Activated CD4-positive, alpha-beta T cell treated with anti-CD3 and anti-CD28 coated beads, Interleukin-2, amount 10 ng/mL, durations not matched to agents 7 days and 5 days (primary cell): ENCODE results near the gene IVNS1ABP. TPM values are rescaled to one million over a fixed set of nuclear protein-coding genes. Genes with fewer than 3 reads are reported as not detected.
"Not testable (repeated sequence)": the region's sequence is repeated elsewhere in the genome, so short reads cannot be mapped to it uniquely, and the experiment has no call there.

Experiments used
- CTCF ChIA-PET: fragments of 350-600 bp; sonication (Branson Sonifier 250); formaldehyde crosslinking; loops from one replicate; lab custom pipeline; 2021; ENCODE audit warnings: antibody characterized with exemption; lab: Charles Lee
- POLR2A ChIA-PET: fragments of 350-600 bp; sonication (Branson Sonifier 250); formaldehyde crosslinking; loops from one replicate; lab custom pipeline; 2021; ENCODE audit warnings: antibody characterized with exemption; lab: Charles Lee
- DNase-seq: peaks from one replicate; pipeline ENCODE4 v3.0.0-alpha.2; 2020
- H3K27ac Mint-ChIP-seq: one replicate; pipeline ENCODE4 v1.8.0; 2021; ENCODE audit warnings: mild to moderate bottlenecking, moderate library complexity, mixed read lengths
- H3K27me3 Mint-ChIP-seq: one replicate; pipeline ENCODE4 v1.8.0; 2021; ENCODE audit warnings: mixed read lengths
- H3K36me3 Mint-ChIP-seq: one replicate; pipeline ENCODE4 v1.8.0; 2021; ENCODE audit warnings: low read depth, mixed read lengths
- H3K4me1 Mint-ChIP-seq: one replicate; pipeline ENCODE4 v1.8.0; 2021; ENCODE audit warnings: mixed read lengths
- H3K4me3 Mint-ChIP-seq: one replicate; pipeline ENCODE4 v1.8.0; 2021; ENCODE audit warnings: mild to moderate bottlenecking, moderate library complexity, mixed read lengths
- H3K9me3 Mint-ChIP-seq: one replicate; pipeline ENCODE4 v1.8.0; 2021; ENCODE audit warnings: mixed read lengths
- total RNA-seq, 2 experiments: library from RNA; stranded (reverse); gene quantifications; one replicate each; pipeline ENCODE4 v1.2.3, GENCODE V29; 2021

IVNS1ABP gene
- total RNA-seq: 10 to 100 TPM; 87.9 to 89.9 TPM

DNA sequence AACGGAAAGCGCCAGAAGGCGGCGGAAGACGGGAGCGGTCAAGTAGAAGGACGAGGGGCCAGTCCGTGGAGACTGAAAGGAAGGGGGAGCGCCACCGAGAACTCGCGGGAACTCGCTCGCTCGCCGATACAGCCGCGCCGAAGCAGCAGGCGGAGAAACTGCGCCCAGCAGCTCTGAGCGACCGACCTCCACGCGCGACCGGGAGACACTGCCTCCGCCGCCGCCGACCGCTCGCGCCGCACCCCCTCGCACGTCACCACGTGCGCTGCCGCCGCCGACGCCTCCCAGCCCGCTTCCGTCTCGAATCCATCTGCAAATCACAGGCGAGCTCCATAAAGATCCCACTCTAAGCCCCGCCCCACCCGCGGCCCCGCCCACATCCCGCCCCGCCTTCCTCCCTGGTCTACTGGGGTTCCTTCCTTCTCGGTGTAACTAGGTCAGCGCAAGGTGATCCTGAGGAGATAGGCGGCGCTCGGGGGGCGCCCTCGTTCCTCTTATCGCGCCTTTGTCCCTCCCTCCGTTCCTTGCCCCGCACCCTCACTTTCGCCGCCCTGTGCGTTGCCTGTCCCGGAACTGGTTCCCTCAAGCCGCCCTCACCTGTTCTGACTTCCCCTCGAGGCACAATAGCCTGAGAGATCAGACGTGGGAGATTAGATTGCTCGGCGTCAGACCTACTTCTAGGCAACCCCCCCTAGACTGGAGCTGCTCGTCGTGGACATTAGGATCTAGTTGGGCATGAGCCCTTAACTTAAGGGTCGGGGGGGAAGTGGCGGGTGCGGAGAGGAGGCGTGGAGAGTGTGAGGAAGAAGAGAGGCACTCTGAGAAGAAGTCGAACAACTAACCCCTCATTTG lies at the start of gene IVNS1ABP:
Gene IVNS1ABP, minus strand, starts transcription at position 210 of the 852 bp plus-strand sequence. CDS start 7,750 bp downstream, outside the sequence.
- Mint-ChIP-seq H3K9me3 (peaks cover 11% of the 10 kb centered on the region), H3K4me1 (peaks cover 56% of the 10 kb centered on the region), H3K27ac (peak within 1 kb of the TSS; percentile 97), H3K36me3 (peaks cover 24% of the 10 kb centered on the region), H3K4me3 (peak within 1 kb of the TSS; percentile 96), H3K27me3 (no peaks in the 10 kb centered on the region)
- ChIA-PET CTCF (interaction anchor here (0.7 to 2.6 kb wide), 12 partner anchors 9 to 346 kb away, joined by 3 to 9 read pairs (median 4); partner anchors contain the start of gene SWT1), POLR2A (interaction anchor here (0.5 to 1.4 kb wide), 6 partner anchors 122 to 1385 kb away, joined by 3 to 5 read pairs (median 3); no protein-coding TSS in a partner anchor)
- peak; percentile 93 for DNase-seq

DNA sequence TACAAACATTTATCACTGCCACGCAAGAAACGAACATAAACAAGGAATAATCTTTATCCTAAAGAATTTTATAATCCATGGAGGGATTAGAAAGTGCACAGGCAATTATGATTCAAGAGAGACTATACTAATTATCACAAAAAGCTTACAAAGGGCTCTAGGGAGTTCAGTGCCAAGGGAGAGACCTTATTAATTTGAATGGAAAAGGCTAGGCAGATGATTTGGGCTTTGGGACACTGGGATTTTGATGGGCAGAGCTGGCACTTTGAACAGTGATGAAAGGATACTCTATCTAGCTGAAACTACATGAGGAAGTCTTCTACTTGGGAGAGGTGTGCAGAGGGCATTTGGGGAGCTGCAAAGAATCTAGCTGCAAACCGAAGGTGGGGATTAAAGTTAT lies 48.9 kb upstream of the IVNS1ABP start:
- Mint-ChIP-seq H3K9me3 (peaks cover 23% of the 10 kb centered on the region), H3K4me3 (no peak overlapping the region), H3K4me1 (peaks cover 10% of the 10 kb centered on the region), H3K27me3 (peaks cover 14% of the 10 kb centered on the region), H3K27ac (no peak overlapping the region), H3K36me3 (peaks cover 18% of the 10 kb centered on the region)
- no peak for DNase-seq
- CTCF ChIA-PET: no interaction called here
- POLR2A ChIA-PET: no interaction called here

DNA sequence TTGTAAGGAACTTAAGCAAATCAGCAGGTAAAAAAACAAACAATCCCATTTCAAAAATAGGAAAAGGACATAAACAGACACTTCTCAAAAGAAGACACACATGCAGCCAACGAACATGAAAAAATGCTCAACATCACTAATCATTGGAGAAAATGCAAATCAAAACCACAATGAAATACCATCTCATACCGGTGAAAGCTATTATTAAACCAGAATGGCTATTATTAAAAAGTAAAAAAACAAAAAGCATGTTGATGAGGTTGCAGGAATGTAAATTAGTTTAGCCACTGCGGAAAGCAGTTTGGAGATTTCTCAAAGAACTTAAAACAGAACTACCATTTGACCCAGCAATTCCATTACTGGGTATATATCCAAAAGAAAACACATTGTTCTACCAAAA lies 47.5 kb upstream of the IVNS1ABP start:
- H3K4me3 Mint-ChIP-seq, H3K27ac Mint-ChIP-seq, DNase-seq, H3K4me1 Mint-ChIP-seq, POLR2A ChIA-PET: not testable (repeated sequence)
- Mint-ChIP-seq H3K36me3 (peaks cover 24% of the 10 kb centered on the region), H3K9me3 (peaks cover 28% of the 10 kb centered on the region), H3K27me3 (peaks cover 14% of the 10 kb centered on the region)
- CTCF ChIA-PET: interaction anchor here (1.1 kb wide), 1 partner anchor 13 kb away, joined by 3 read pairs; no protein-coding TSS in a partner anchor

DNA sequence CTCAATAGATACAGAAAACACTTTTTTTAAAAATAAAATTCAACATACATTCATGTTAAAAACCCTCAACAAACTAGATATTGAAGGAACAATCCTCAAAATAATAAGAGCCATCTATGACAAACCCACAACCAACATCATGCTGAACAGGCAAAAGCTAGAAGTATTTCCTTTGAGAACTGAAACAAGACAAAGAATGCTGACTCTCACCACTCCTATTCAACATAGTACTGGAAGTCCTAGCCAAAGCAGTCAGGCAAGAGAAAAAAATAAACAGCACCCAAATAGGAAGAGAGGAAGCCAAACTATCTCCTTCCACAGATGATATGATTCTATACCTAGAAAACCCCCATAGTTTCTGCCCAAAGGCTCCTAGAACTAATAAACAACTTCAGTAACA lies 46.2 kb upstream of the IVNS1ABP start:
- H3K27me3 Mint-ChIP-seq: peaks cover 14% of the 10 kb centered on the region
- peaks cover 28% of the 10 kb centered on the region for H3K9me3 Mint-ChIP-seq
- no peak overlapping the region for H3K27ac Mint-ChIP-seq
- CTCF ChIA-PET: interaction anchor here (1.1 kb wide), 1 partner anchor 14 kb away, joined by 3 read pairs; no protein-coding TSS in a partner anchor
- peaks cover 22% of the 10 kb centered on the region for H3K36me3 Mint-ChIP-seq
- DNase-seq: no peak
- peaks cover 4% of the 10 kb centered on the region for H3K4me1 Mint-ChIP-seq
- POLR2A ChIA-PET: no interaction called here
- H3K4me3 Mint-ChIP-seq: no peak overlapping the region

DNA sequence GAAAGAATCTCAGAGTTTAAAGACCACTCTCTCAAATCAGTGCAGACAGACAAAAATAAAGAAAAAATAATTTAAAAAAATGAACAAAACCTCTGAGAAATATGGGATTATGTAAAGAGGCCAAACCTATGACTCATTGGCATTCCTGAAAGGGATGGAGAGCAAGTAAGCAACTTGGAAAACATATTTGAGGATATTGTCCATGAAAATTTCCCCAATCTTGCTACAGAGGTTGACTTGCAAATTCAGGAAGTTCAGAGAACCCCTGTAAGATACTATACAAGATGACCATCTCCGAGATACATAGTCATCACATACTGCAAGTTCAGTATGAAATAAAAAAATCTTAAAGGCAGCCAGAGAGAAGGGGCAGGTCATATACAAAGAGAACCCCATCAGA lies 43.7 kb upstream of the IVNS1ABP start:
- Mint-ChIP-seq H3K9me3 (peaks cover 28% of the 10 kb centered on the region), H3K27me3 (peaks cover 14% of the 10 kb centered on the region), H3K36me3 (peaks cover 24% of the 10 kb centered on the region), H3K27ac (no peak overlapping the region), H3K4me3 (no peak overlapping the region), H3K4me1 (peaks cover 4% of the 10 kb centered on the region)
- no peak for DNase-seq
- CTCF ChIA-PET: no interaction called here
- POLR2A ChIA-PET: no interaction called here

DNA sequence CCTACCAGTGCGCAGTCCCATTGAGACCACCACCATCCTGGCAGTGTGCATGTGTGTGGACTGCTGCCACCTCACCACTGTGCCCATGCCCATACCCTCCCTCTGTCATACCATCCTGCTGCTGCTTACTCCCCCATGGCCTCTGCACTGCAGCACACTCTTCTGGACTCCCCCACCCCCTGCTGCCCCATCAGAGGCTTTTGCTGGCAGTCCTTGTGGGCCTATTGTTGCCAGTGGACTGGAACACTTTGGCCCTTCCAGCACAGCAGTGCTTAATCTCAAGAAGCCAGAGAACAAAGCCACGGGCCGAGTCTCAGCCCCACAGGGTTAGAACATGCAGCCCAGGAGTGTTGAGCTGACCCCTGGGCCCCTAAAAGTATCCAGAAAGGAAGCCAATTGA lies 41.9 kb upstream of the IVNS1ABP start:
- peaks cover 4% of the 10 kb centered on the region for H3K4me1 Mint-ChIP-seq

DNA sequence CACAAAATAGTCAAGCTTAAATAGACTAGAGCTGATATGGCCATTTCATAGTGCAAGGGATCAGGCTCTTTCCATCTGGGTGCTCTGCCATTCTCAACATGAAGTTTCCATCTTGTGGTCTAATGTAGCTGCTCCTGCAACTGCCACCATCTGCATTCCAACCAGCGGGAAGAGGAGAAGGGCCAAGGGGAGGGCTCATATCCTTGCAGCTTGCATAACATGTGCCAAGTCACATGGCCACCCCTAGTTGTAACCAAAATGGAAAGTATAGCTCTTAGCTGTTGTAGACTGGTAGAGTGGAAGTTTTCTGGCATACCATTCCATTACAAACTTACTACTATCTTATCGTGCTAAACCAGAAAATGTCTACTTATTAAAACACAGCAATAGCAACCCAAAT lies 38.9 kb upstream of the IVNS1ABP start:
- Mint-ChIP-seq H3K9me3 (peaks cover 8% of the 10 kb centered on the region), H3K27ac (no peak overlapping the region), H3K4me1 (no peaks in the 10 kb centered on the region), H3K4me3 (no peak overlapping the region), H3K36me3 (peaks cover 7% of the 10 kb centered on the region), H3K27me3 (no peaks in the 10 kb centered on the region)
- DNase-seq: no peak
- CTCF ChIA-PET: no interaction called here
- POLR2A ChIA-PET: no interaction called here

More for the DNA sequence above, 41.9 kb upstream of the IVNS1ABP start:
- ChIA-PET CTCF (interaction anchor here (0.6 kb wide), 1 partner anchor 186 kb away, joined by 3 read pairs; no protein-coding TSS in a partner anchor), POLR2A (no interaction called here)
- Mint-ChIP-seq H3K27ac (no peak overlapping the region), H3K36me3 (peaks cover 22% of the 10 kb centered on the region), H3K4me3 (no peak overlapping the region), H3K27me3 (peaks cover 10% of the 10 kb centered on the region), H3K9me3 (peaks cover 31% of the 10 kb centered on the region)
- no peak for DNase-seq

DNA sequence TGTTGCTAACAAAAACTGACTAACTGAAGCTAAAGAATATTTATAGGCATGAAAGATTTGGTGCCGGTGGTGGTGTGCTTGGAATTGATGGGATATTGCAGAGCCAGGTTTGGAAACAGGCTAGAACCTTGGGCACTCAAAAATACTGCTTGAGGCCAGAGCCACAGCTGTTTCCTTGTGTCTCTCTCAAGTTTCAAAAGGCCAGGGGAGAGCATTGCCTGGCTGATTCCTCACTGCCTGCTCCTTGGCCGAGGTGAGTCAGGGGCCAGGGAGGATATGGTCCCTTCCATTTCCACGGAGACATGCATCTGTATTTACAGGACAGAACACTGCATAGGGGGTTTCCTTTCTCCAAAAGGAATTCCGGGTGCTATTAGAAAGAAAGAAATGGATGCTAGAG lies 36.1 kb upstream of the IVNS1ABP start:
- Mint-ChIP-seq H3K36me3 (peaks cover 2% of the 10 kb centered on the region), H3K9me3 (peaks cover 2% of the 10 kb centered on the region), H3K27ac (no peak overlapping the region), H3K4me3 (no peak overlapping the region), H3K27me3 (no peaks in the 10 kb centered on the region), H3K4me1 (no peaks in the 10 kb centered on the region)
- no peak for DNase-seq
- ChIA-PET POLR2A (no interaction called here), CTCF (interaction anchor here (0.9 kb wide), 1 partner anchor 16 kb away, joined by 4 read pairs; no protein-coding TSS in a partner anchor)

DNA sequence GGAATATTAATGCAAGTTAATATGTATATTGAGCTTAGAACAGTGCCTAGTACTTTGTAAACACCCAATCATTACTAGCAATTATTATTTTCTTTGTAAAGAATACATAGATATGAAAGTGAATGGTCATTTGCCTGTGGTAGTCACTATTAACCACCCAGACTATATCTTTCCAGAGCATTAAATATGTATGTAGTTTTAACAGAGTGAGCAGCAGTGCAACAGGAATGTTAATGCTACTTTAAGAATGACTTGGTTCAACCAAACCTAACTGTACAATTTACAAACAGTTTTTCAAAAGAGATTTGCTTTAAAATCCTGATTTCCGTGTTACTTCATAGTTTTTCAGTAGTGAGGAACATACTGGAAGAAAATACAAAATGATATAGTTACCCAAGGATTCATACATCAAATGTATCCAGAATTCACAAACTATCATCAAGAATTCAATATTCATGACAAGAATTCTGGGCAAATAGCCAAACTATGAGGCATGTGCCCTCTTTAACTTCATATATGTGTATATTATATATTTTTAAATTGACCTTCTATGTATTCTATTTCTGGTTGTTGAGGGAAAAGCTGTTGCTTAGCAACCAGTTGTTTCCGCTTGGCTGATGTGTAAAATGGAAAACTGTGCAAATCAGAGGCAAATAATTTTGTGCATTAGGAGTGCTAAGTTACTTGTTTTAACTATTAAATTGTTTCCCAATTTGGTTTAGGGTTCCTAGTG lies 34.9 kb upstream of the IVNS1ABP start:
- H3K4me3 Mint-ChIP-seq: no peak overlapping the region
- peaks cover 2% of the 10 kb centered on the region for H3K9me3 Mint-ChIP-seq
- H3K27ac Mint-ChIP-seq: no peak overlapping the region
- H3K27me3 Mint-ChIP-seq: no peaks in the 10 kb centered on the region
- peaks cover 5% of the 10 kb centered on the region for H3K4me1 Mint-ChIP-seq
- no peaks in the 10 kb centered on the region for H3K36me3 Mint-ChIP-seq
- ChIA-PET CTCF (no interaction called here), POLR2A (no interaction called here)
- no peak for DNase-seq

DNA sequence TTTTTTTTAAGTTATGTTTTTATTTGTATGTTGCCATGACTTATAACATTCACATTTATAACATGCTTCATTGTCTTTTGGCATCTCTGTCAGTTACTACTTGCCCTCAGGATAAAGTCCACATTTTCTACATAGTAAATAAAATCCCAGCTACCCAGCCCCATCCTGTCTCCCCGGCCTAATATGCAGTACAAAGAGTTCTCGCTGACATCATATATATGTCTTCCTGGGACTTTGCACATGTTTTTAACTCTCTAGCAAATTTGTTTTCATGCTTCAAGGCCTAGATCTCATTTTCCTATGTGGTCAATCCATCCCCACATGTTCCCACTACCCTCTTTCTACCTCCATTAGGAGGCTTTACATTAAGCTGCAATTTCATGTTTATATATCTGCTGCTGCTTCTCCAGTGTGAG lies 33.0 kb upstream of the IVNS1ABP start:
- Mint-ChIP-seq H3K36me3 (no peaks in the 10 kb centered on the region), H3K4me1 (peaks cover 20% of the 10 kb centered on the region), H3K9me3 (peaks cover 2% of the 10 kb centered on the region), H3K27me3 (no peaks in the 10 kb centered on the region), H3K27ac (no peak overlapping the region), H3K4me3 (no peak overlapping the region)
- POLR2A ChIA-PET: interaction anchor here (0.7 kb wide), 1 partner anchor 9 kb away, joined by 4 read pairs; no protein-coding TSS in a partner anchor
- CTCF ChIA-PET: interaction anchor here (0.6 to 1.8 kb wide), 4 partner anchors 11 to 33 kb away, joined by 3 to 4 read pairs (median 3); partner anchors contain the start of gene IVNS1ABP
- DNase-seq: no peak

DNA sequence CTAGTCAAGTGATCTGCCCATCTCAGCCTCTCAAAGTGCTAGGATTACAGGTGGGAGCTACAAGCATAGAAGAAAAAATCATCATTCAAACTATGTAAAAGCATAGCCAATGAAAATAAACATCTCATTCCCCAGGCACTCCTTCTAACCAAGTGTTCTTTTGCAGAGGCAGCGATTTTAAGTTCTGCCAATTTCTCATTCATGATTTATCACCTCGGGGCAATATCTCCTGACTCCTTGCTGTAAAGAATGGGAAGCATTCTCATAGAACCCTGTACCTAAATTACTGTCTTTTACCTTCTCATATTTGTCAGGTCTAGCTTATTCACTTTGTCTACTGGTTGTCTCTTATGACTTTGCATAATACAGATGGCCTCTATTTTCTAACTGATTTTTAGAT lies 32.5 kb upstream of the IVNS1ABP start:
- H3K27ac Mint-ChIP-seq: no peak overlapping the region
- H3K4me3 Mint-ChIP-seq: no peak overlapping the region
- H3K4me1 Mint-ChIP-seq: peaks cover 20% of the 10 kb centered on the region
- H3K27me3 Mint-ChIP-seq: no peaks in the 10 kb centered on the region
- peaks cover 2% of the 10 kb centered on the region for H3K9me3 Mint-ChIP-seq
- DNase-seq: no peak
- POLR2A ChIA-PET: no interaction called here
- H3K36me3 Mint-ChIP-seq: no peaks in the 10 kb centered on the region
- CTCF ChIA-PET: interaction anchor here (0.8 to 1.8 kb wide), 3 partner anchors 11 to 33 kb away, joined by 3 to 4 read pairs (median 3); partner anchors contain the start of gene IVNS1ABP

DNA sequence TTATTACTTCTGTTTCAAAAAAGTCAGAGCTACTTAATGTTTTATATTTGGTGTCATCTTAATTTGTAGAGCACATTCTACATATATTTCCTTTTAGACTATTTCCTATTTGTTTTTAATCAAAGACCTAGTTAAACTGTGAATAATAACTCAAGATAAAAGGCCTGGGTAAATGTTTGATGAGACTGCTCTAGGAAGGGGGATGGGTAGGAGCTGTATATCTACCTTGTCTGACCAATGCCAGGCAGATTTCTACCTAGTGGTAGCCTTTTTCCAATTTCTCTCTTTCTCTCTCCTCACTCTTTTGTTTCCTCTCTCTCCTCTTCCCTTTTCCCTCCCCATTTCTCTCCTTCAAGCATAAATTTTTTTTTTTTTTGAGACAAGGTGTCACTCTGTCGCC lies 31.9 kb upstream of the IVNS1ABP start:
- peaks cover 3% of the 10 kb centered on the region for H3K36me3 Mint-ChIP-seq
- ChIA-PET CTCF (interaction anchor here (0.7 to 1.8 kb wide), 4 partner anchors 10 to 87 kb away, joined by 3 to 4 read pairs (median 4); partner anchors contain the start of gene IVNS1ABP), POLR2A (no interaction called here)
- H3K27ac Mint-ChIP-seq: no peak overlapping the region
- no peaks in the 10 kb centered on the region for H3K9me3 Mint-ChIP-seq
- no peak for DNase-seq
- peaks cover 20% of the 10 kb centered on the region for H3K4me1 Mint-ChIP-seq
- no peak overlapping the region for H3K4me3 Mint-ChIP-seq
- no peaks in the 10 kb centered on the region for H3K27me3 Mint-ChIP-seq
